ENCODE measurements around the gene HIRIP3.
"Not testable (repeated sequence)": the region's sequence is repeated elsewhere in the genome, so short reads cannot be mapped to it uniquely, and the experiment has no call there.

The HIRIP3 gene

DNA sequence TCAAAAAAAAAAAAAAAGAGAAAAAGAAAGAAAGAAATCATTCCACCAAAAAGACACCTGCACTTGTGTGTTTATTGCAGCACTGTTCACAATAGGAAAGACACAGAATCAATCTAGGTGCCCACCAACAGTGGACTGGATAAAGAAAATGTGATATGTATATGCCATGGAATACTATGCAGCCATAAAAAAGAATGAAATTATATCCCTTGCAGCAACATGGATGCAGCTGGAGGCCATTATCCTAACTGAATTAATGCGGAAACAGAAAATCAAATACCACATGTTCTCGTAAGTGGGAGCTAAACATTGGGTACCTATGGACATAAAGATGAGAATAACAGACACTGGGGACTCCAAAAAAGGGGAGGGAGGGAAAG lies 21.9 kb upstream of the HIRIP3 start:
- no peaks in the 10 kb centered on the region for H3K9me3 ChIP-seq (ENCODE audit: control insufficient read depth, low read length)
- no peak for DNase-seq
- no peaks in the 10 kb centered on the region for H3K36me3 ChIP-seq (ENCODE audit: control insufficient read depth, insufficient read depth, low read length)
- H3K4me1 ChIP-seq (ENCODE audit: control insufficient read depth, insufficient read depth, low read length, poor library complexity, severe bottlenecking), result peaks cover 11% of the 10 kb centered on the region
- H3K27ac ChIP-seq (ENCODE audit: insufficient read depth, low read length, poor library complexity, severe bottlenecking), result no peak overlapping the region
- H3K27me3 ChIP-seq (replicated peaks; ENCODE audit: control insufficient read depth, insufficient read depth, low read length, poor library complexity, severe bottlenecking), result no peaks in the 10 kb centered on the region
- H3K4me3 ChIP-seq (ENCODE audit: insufficient read depth, low read depth, low read length, poor library complexity, severe bottlenecking), result no peak overlapping the region

DNA sequence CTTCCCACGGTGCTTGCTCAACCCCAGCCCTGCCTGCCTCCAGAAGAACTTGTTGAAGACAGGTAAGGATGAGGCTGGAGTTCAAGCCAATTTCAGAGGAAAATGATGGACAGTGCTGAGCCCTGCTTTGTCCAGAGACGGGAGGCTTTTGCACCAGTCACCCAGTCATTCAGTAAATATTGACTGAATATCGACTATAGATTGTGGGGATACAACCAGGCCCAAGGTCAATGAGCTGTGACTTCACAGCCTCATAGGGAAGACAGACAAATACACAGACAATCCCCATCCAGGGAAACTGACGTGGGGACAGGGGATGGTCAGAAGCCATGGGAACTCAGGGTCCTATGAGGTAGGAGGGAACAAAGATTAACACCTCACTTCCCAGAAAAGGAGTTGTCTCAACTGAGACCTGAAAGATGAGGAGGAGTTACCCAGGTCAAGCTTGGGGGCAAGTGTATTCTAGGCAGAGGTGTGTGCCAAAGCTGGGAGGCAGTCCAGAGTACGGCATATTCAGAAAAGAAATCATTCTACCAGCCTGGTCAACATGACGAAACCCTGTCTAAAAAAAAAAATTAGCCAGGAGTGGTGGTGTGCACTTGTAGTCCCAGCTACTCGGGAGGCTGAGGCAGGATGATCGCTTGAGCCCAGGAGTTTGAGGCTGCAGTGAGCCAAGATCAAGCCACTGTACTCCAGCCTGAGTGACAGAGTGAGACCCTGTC lies 21.3 kb upstream of the HIRIP3 start:
- peaks cover 12% of the 10 kb centered on the region for H3K4me1 ChIP-seq (ENCODE audit: control insufficient read depth, insufficient read depth, low read length, poor library complexity, severe bottlenecking)
- DNase-seq, result no peak
- no peaks in the 10 kb centered on the region for H3K36me3 ChIP-seq (ENCODE audit: control insufficient read depth, insufficient read depth, low read length)
- no peak overlapping the region for H3K4me3 ChIP-seq (ENCODE audit: insufficient read depth, low read depth, low read length, poor library complexity, severe bottlenecking)
- H3K27ac ChIP-seq (ENCODE audit: insufficient read depth, low read length, poor library complexity, severe bottlenecking), result no peak overlapping the region
- no peaks in the 10 kb centered on the region for H3K27me3 ChIP-seq (replicated peaks; ENCODE audit: control insufficient read depth, insufficient read depth, low read length, poor library complexity, severe bottlenecking)
- no peaks in the 10 kb centered on the region for H3K9me3 ChIP-seq (ENCODE audit: control insufficient read depth, low read length)

DNA sequence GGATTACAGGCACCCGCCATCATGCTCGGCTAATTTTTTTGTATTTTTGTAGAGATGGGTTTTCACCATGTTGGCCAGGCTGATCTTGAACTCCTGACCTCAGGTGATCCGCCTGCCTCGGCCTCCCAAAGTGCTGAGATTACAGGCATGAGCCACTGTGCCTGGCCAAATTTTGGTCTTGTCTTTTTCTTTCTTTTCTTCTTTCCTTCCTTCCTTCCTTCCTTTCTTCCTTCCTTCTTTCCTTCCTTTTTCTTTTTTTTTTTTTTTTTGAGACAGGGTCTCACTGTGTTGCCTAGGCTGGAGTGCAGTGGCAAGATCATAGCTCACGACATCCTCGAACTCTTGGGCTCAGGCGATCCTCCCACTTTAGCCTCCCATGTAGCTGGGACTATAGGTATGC lies 20.0 kb upstream of the HIRIP3 start:
- H3K27ac ChIP-seq (ENCODE audit: insufficient read depth, low read length, poor library complexity, severe bottlenecking); H3K9me3 ChIP-seq (ENCODE audit: control insufficient read depth, low read length); DNase-seq; H3K36me3 ChIP-seq (ENCODE audit: control insufficient read depth, insufficient read depth, low read length); H3K4me3 ChIP-seq (ENCODE audit: insufficient read depth, low read depth, low read length, poor library complexity, severe bottlenecking); H3K27me3 ChIP-seq (replicated peaks; ENCODE audit: control insufficient read depth, insufficient read depth, low read length, poor library complexity, severe bottlenecking): not testable (repeated sequence)
- peaks cover 10% of the 10 kb centered on the region for H3K4me1 ChIP-seq (ENCODE audit: control insufficient read depth, insufficient read depth, low read length, poor library complexity, severe bottlenecking)

GRCh38 chr16:30012598-30012997 lies 17.2 kb upstream of the HIRIP3 start:
- H3K27ac ChIP-seq (ENCODE audit: insufficient read depth, low read length, poor library complexity, severe bottlenecking); H3K9me3 ChIP-seq (ENCODE audit: control insufficient read depth, low read length); DNase-seq; H3K4me3 ChIP-seq (ENCODE audit: insufficient read depth, low read depth, low read length, poor library complexity, severe bottlenecking); H3K36me3 ChIP-seq (ENCODE audit: control insufficient read depth, insufficient read depth, low read length): not testable (repeated sequence)
- H3K4me1 ChIP-seq (ENCODE audit: control insufficient read depth, insufficient read depth, low read length, poor library complexity, severe bottlenecking), result peaks cover 13% of the 10 kb centered on the region
- peaks cover 15% of the 10 kb centered on the region for H3K27me3 ChIP-seq (replicated peaks; ENCODE audit: control insufficient read depth, insufficient read depth, low read length, poor library complexity, severe bottlenecking)

DNA sequence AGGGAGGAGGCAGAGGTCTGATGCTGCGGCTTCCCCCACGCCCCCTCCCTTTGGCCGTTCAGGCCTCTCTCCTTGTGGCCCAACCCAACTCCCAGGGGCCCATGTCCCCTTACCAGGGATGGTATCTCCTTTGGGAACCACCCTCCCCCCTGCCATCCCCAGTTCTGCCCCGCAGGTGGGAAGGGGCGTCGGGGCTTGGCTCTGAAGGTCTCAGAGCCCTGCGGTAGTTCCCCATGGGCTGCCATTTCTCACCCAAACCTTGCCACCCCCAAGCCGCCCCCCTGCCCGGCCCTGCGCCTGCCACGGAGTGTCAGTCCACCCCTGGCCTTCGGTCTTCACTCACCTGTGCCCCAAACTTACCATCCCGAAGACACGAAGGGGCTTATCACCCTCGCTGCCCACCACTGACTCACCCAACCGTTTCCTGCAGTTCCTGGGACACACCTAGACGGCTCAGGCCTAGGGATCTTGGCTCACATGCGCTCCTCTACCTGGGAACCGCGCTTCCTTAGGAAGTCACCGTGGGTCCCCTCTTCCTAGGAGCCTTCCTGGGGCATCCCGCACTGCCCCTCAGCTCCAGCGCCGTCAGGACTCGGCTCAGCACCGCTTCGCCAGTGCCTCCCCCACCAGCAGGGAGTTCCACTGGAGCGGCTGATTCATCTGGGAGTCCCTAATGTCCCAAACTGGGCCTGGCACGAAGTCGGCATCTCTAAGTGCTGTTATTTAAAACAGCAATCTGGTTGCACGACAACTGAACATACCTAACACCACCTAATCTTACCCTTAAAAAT lies 16.5 kb upstream of the HIRIP3 start:
- Histone ChIP-seq H3K9me3 (ENCODE audit: control insufficient read depth, low read length) (no peaks in the 10 kb centered on the region), H3K27me3 (replicated peaks; ENCODE audit: control insufficient read depth, insufficient read depth, low read length, poor library complexity, severe bottlenecking) (peaks cover 15% of the 10 kb centered on the region), H3K36me3 (ENCODE audit: control insufficient read depth, insufficient read depth, low read length) (no peaks in the 10 kb centered on the region), H3K27ac (ENCODE audit: insufficient read depth, low read length, poor library complexity, severe bottlenecking) (no peak overlapping the region), H3K4me1 (ENCODE audit: control insufficient read depth, insufficient read depth, low read length, poor library complexity, severe bottlenecking) (peaks cover 13% of the 10 kb centered on the region), H3K4me3 (ENCODE audit: insufficient read depth, low read depth, low read length, poor library complexity, severe bottlenecking) (peak overlapping the region; percentile 51)
- DNase-seq, result no peak

GRCh38 chr16:30010844-30011713 lies 15.7 kb upstream of the HIRIP3 start, which contains the start of gene DOC2A:
DOC2A (minus strand) TSS chr16:30011027; CDS start chr16:30010222, 805 bp downstream.
- Histone ChIP-seq H3K4me1 (ENCODE audit: control insufficient read depth, insufficient read depth, low read length, poor library complexity, severe bottlenecking) (peaks cover 13% of the 10 kb centered on the region), H3K9me3 (ENCODE audit: control insufficient read depth, low read length) (no peaks in the 10 kb centered on the region), H3K27me3 (replicated peaks; ENCODE audit: control insufficient read depth, insufficient read depth, low read length, poor library complexity, severe bottlenecking) (peaks cover 15% of the 10 kb centered on the region), H3K4me3 (ENCODE audit: insufficient read depth, low read depth, low read length, poor library complexity, severe bottlenecking) (peak within 1 kb of the TSS; percentile 51), H3K36me3 (ENCODE audit: control insufficient read depth, insufficient read depth, low read length) (no peaks in the 10 kb centered on the region), H3K27ac (ENCODE audit: insufficient read depth, low read length, poor library complexity, severe bottlenecking) (no peak within 1 kb of the TSS)
- DNase-seq, result no peak

GRCh38 chr16:30009990-30010843 lies 14.8 kb upstream of the HIRIP3 start:
- Histone ChIP-seq H3K9me3 (ENCODE audit: control insufficient read depth, low read length) (no peaks in the 10 kb centered on the region), H3K27me3 (replicated peaks; ENCODE audit: control insufficient read depth, insufficient read depth, low read length, poor library complexity, severe bottlenecking) (peaks cover 15% of the 10 kb centered on the region), H3K36me3 (ENCODE audit: control insufficient read depth, insufficient read depth, low read length) (no peaks in the 10 kb centered on the region), H3K4me3 (ENCODE audit: insufficient read depth, low read depth, low read length, poor library complexity, severe bottlenecking) (peak overlapping the region; percentile 51), H3K4me1 (ENCODE audit: control insufficient read depth, insufficient read depth, low read length, poor library complexity, severe bottlenecking) (peaks cover 13% of the 10 kb centered on the region), H3K27ac (ENCODE audit: insufficient read depth, low read length, poor library complexity, severe bottlenecking) (no peak overlapping the region)
- no peak for DNase-seq

- H3K36me3 ChIP-seq (ENCODE audit: control insufficient read depth, insufficient read depth, low read length), result no peaks in the 10 kb centered on the region
- H3K4me3 ChIP-seq (ENCODE audit: insufficient read depth, low read depth, low read length, poor library complexity, severe bottlenecking), result no peak overlapping the region
- DNase-seq, result no peak
- H3K4me1 ChIP-seq (ENCODE audit: control insufficient read depth, insufficient read depth, low read length, poor library complexity, severe bottlenecking), result peaks cover 13% of the 10 kb centered on the region
- H3K9me3 ChIP-seq (ENCODE audit: control insufficient read depth, low read length), result no peaks in the 10 kb centered on the region
- H3K27me3 ChIP-seq (replicated peaks; ENCODE audit: control insufficient read depth, insufficient read depth, low read length, poor library complexity, severe bottlenecking), result peaks cover 15% of the 10 kb centered on the region
- H3K27ac ChIP-seq (ENCODE audit: insufficient read depth, low read length, poor library complexity, severe bottlenecking), result no peak overlapping the region
Measured at GRCh38 chr16:30009085-30009862, 13.9 kb upstream of the HIRIP3 start.

Data from effector memory CD4-positive, alpha-beta T cell (primary cell).